DND-41 (cell line): ENCODE measurements around the gene BPIFB2.

Experiments used
- EZH2 ChIP-seq: IDR thresholded peaks from 3 replicates; pipeline ENCODE4 v1.6.1; 2012; ENCODE audit warnings: borderline replicate concordance, low read depth, mild to moderate bottlenecking, moderate library complexity, low read length, inconsistent platforms; ENCODE audit not compliant: severe bottlenecking
- TF ChIP-seq, protein P1 (sequence below): IDR thresholded peaks from 2 replicates; pipeline ENCODE4 v1.5.1; 2012; ENCODE audit warnings: borderline replicate concordance, low read length, moderate library complexity, mild to moderate bottlenecking; ENCODE audit not compliant: poor library complexity, severe bottlenecking; ENCODE audit errors: extremely low read depth

DNA sequence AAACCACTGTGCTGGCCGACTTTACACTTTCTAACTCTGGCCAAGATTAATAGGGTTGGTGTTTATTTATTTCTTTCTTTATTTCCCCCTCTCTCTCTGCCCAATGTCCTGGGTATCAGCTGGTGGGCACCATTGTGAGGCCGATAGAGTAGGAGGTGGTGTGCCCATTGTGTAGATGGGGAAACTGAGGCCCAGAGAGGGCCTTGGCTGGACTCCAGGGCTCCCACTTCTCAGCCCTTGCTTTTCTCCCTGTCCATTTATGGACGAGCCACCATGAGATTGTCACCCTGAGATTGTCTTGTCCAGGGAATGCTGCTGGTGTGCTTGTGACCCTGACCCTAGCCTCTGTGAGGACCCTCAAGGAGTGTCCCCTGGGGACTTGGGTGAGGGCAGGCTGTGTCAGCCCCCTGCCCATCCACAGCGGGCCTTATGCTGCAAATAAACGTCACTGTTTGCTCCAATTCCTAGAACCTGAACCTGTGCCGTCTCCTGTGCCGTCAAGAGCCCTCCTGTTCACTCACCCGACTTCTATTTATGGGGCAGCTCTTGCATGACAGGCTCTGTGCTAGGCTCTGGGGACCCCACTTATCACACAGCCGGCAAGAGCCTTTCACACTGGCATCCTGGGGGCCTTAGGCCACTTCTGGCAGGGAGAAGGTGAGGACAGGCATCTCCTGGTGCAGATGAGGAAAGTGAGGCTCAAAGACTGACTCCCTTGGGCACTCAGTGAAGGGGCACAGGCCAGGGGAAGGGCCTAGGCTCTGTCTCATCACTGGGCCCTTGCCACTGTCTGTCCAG, 28.1 kb upstream of the BPIFB2 start:
- TF ChIP-seq, protein P1, sequence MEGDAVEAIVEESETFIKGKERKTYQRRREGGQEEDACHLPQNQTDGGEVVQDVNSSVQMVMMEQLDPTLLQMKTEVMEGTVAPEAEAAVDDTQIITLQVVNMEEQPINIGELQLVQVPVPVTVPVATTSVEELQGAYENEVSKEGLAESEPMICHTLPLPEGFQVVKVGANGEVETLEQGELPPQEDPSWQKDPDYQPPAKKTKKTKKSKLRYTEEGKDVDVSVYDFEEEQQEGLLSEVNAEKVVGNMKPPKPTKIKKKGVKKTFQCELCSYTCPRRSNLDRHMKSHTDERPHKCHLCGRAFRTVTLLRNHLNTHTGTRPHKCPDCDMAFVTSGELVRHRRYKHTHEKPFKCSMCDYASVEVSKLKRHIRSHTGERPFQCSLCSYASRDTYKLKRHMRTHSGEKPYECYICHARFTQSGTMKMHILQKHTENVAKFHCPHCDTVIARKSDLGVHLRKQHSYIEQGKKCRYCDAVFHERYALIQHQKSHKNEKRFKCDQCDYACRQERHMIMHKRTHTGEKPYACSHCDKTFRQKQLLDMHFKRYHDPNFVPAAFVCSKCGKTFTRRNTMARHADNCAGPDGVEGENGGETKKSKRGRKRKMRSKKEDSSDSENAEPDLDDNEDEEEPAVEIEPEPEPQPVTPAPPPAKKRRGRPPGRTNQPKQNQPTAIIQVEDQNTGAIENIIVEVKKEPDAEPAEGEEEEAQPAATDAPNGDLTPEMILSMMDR: no peak
- no peak for TF ChIP-seq EZH2
